Measurements from ENCODE around the gene MAP7D1.

The MAP7D1 gene

DNA sequence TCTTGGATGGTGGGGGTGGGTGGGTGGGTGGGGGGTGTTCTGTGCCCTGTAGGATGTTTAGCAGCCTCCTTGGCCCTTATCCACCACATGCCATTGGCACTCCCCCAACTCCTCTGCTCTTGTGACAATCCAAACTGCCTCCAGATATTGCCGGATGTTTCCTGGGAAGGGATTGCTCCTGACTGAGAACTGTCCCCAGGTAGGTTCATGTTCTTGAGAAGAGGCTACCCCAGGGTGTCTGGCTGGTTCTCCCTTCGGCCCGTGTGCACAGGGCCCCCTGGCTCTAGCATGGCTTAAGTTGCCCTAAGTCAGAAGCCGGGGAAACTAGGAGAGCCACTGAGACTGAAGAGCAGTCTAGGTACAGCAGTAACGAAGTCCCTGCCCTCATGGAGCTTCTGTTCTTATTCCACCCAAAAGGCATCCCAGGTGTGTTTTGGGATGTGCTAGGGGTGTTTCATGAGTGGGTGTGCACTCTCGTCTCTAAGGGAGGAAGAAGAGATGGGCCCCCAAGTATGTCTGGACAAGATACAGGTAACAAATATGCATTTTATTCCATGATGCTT, 48.5 kb downstream of the MAP7D1 start:
- H3K27me3 ChIP-seq (ENCODE audit: low read length), result no peaks in the 10 kb centered on the region
- no peaks in the 10 kb centered on the region for H3F3A ChIP-seq (ENCODE audit: insufficient read depth)
- H3K36me3 ChIP-seq (ENCODE audit: low read length), result no peaks in the 10 kb centered on the region
- H3K4me3 ChIP-seq (ENCODE audit: insufficient read depth, low read length, poor library complexity, severe bottlenecking), result no peak overlapping the region
- no peak overlapping the region for H2AFZ ChIP-seq (ENCODE audit: low read depth, low read length, severe bottlenecking)
- no peaks in the 10 kb centered on the region for H3K9me3 ChIP-seq (ENCODE audit: insufficient read depth, low read length)
- H3K79me2 ChIP-seq (ENCODE audit: insufficient read depth, low read length), result no peaks in the 10 kb centered on the region
- H3K9ac ChIP-seq (ENCODE audit: low read length), result no peak overlapping the region
- H3K9me2 ChIP-seq (replicated peaks; ENCODE audit: insufficient read depth, low read length), result no peaks in the 10 kb centered on the region
- H3K4me2 ChIP-seq (ENCODE audit: low read depth, low read length, poor library complexity, severe bottlenecking), result no peak overlapping the region
- H4K20me1 ChIP-seq (ENCODE audit: low read depth, low read length), result no peaks in the 10 kb centered on the region
- H3K27ac ChIP-seq (ENCODE audit: low read depth, low read length), result no peak overlapping the region
- TF ChIP-seq, protein P1, sequence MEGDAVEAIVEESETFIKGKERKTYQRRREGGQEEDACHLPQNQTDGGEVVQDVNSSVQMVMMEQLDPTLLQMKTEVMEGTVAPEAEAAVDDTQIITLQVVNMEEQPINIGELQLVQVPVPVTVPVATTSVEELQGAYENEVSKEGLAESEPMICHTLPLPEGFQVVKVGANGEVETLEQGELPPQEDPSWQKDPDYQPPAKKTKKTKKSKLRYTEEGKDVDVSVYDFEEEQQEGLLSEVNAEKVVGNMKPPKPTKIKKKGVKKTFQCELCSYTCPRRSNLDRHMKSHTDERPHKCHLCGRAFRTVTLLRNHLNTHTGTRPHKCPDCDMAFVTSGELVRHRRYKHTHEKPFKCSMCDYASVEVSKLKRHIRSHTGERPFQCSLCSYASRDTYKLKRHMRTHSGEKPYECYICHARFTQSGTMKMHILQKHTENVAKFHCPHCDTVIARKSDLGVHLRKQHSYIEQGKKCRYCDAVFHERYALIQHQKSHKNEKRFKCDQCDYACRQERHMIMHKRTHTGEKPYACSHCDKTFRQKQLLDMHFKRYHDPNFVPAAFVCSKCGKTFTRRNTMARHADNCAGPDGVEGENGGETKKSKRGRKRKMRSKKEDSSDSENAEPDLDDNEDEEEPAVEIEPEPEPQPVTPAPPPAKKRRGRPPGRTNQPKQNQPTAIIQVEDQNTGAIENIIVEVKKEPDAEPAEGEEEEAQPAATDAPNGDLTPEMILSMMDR (IDR thresholded peaks at IDR 0.05; ENCODE audit: insufficient read depth, low read length, poor library complexity, severe bottlenecking), result no peak
- TF ChIP-seq EZH2phosphoT487 (conservative IDR thresholded peaks at IDR 0.05; ENCODE audit: low read length), result no peak

DNA sequence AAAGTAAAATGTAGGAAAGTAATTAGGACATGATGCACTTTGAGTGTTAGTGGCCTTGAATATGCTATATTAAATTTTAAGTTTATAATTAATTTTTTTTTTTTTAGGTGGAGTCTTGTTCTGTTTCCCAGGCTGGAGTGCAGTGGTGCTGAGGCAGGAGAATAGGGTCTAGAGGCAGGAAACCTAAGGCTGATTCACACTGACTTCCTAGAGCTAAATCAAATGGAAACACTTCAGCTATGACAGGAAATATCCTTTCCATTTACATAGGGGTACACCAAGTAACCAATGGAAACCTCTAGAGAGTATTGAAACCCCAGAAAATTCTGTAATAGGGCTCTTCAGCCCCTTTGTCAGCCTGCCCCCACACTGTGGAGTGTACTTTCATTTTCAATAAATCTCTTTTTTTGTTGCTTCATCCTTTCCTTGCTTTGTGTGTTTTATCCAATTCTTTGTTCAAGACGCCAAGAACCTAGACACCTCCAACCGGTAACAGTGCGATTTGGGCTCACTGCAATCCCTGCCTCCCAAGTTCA, 50.4 kb downstream of the MAP7D1 start:
- Histone ChIP-seq H3K36me3 (ENCODE audit: low read length) (no peaks in the 10 kb centered on the region), H3K27me3 (ENCODE audit: low read length) (no peaks in the 10 kb centered on the region), H3K79me2 (ENCODE audit: insufficient read depth, low read length) (no peaks in the 10 kb centered on the region), H3K4me3 (ENCODE audit: insufficient read depth, low read length, poor library complexity, severe bottlenecking) (no peak overlapping the region), H3K27ac (ENCODE audit: low read depth, low read length) (no peak overlapping the region), H3K9ac (ENCODE audit: low read length) (no peak overlapping the region), H3K4me2 (ENCODE audit: low read depth, low read length, poor library complexity, severe bottlenecking) (no peak overlapping the region), H2AFZ (ENCODE audit: low read depth, low read length, severe bottlenecking) (no peak overlapping the region), H3F3A (ENCODE audit: insufficient read depth) (no peaks in the 10 kb centered on the region), H3K9me3 (ENCODE audit: insufficient read depth, low read length) (no peaks in the 10 kb centered on the region), H4K20me1 (ENCODE audit: low read depth, low read length) (no peaks in the 10 kb centered on the region), H3K9me2 (replicated peaks; ENCODE audit: insufficient read depth, low read length) (no peaks in the 10 kb centered on the region)
- TF ChIP-seq, protein P1 (IDR thresholded peaks at IDR 0.05; ENCODE audit: insufficient read depth, low read length, poor library complexity, severe bottlenecking), result no peak
- no peak for TF ChIP-seq EZH2phosphoT487 (conservative IDR thresholded peaks at IDR 0.05; ENCODE audit: low read length)

DNA sequence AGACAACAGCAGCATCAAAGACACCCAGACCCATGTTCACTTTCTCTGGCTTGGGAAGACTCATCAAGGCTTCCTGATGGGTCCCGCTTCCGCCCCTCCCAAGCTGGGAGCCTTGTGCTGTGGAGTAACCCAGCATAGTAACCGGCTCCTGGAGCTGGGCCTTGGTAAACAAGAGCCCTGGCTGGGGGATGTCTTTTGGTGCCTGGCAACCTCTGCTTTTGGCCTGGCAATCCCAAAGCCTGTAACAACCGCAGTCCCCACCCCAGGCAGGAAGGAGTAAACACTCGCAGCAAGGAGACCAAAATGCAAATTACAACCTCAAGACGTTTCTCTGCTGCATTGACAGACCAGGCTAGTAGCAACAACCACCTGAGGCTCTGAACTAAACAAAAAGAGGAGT, 51.4 kb downstream of the MAP7D1 start:
- no peak overlapping the region for H3K9ac ChIP-seq (ENCODE audit: low read length)
- no peak overlapping the region for H2AFZ ChIP-seq (ENCODE audit: low read depth, low read length, severe bottlenecking)
- no peaks in the 10 kb centered on the region for H3K79me2 ChIP-seq (ENCODE audit: insufficient read depth, low read length)

More for the DNA sequence above, 51.4 kb downstream of the MAP7D1 start:
- Histone ChIP-seq H3K27me3 (ENCODE audit: low read length) (no peaks in the 10 kb centered on the region), H3K4me3 (ENCODE audit: insufficient read depth, low read length, poor library complexity, severe bottlenecking) (no peak overlapping the region), H3K9me3 (ENCODE audit: insufficient read depth, low read length) (no peaks in the 10 kb centered on the region), H3K27ac (ENCODE audit: low read depth, low read length) (no peak overlapping the region), H3F3A (ENCODE audit: insufficient read depth) (no peaks in the 10 kb centered on the region), H3K9me2 (replicated peaks; ENCODE audit: insufficient read depth, low read length) (no peaks in the 10 kb centered on the region), H4K20me1 (ENCODE audit: low read depth, low read length) (no peaks in the 10 kb centered on the region), H3K36me3 (ENCODE audit: low read length) (no peaks in the 10 kb centered on the region), H3K4me2 (ENCODE audit: low read depth, low read length, poor library complexity, severe bottlenecking) (no peak overlapping the region)
- no peak for TF ChIP-seq EZH2phosphoT487 (conservative IDR thresholded peaks at IDR 0.05; ENCODE audit: low read length)
- TF ChIP-seq, protein P1 (IDR thresholded peaks at IDR 0.05; ENCODE audit: insufficient read depth, low read length, poor library complexity, severe bottlenecking), result no peak

All from SU-DHL-6 (cell line).